WTC11 (cell line): Measurements from ENCODE around the gene ARHGAP4. TPM values are rescaled to one million over a fixed set of nuclear protein-coding genes. Genes with fewer than 3 reads are reported as not detected.

Experiments
- ATAC-seq: fragments of 200-7000 bp; cut with Tn5 transposase; 2 replicates; pipeline ENCODE4 v1.10.0; 2021; ENCODE audit warnings: mild to moderate bottlenecking, moderate library complexity
- CTCF ChIA-PET: fragments of 300-600 bp; sonication (Branson Sonifier 250); formaldehyde crosslinking; loops from one replicate; lab custom pipeline; 2021; ENCODE audit warnings: antibody characterized with exemption; lab: Charles Lee
- POLR2A ChIA-PET: fragments of 350-600 bp; sonication (Branson Sonifier 250); formaldehyde crosslinking; loops from one replicate; lab custom pipeline; 2021; ENCODE audit warnings: antibody characterized with exemption; lab: Charles Lee
- DNase-seq: peaks from one replicate; pipeline ENCODE4 v3.0.0; 2021; ENCODE audit warnings: low spot score
- H3K27ac Mint-ChIP-seq: 2 replicates; pipeline ENCODE4 v1.8.0; 2021; ENCODE audit warnings: mixed read lengths
- H3K27me3 Mint-ChIP-seq: 2 replicates; pipeline ENCODE4 v1.8.0; 2021; ENCODE audit warnings: low read depth, mild to moderate bottlenecking, moderate library complexity, mixed read lengths
- H3K36me3 Mint-ChIP-seq: 2 replicates; pipeline ENCODE4 v1.8.0; 2021; ENCODE audit warnings: mixed read lengths
- H3K4me1 Mint-ChIP-seq: 2 replicates; pipeline ENCODE4 v1.8.0; 2022; ENCODE audit warnings: mixed read lengths
- H3K4me3 Mint-ChIP-seq: 2 replicates; pipeline ENCODE4 v1.8.0; 2021; ENCODE audit warnings: mild to moderate bottlenecking, moderate library complexity, mixed read lengths
- H3K9me3 Mint-ChIP-seq: 2 replicates; pipeline ENCODE4 v1.8.0; 2021; ENCODE audit warnings: mixed read lengths
- CBFB ChIP-seq: sonication (generic); formaldehyde crosslinking; IDR thresholded peaks from 2 replicates; pipeline ENCODE4 v1.8.1; 2022; ENCODE audit warnings: mild to moderate bottlenecking, low read depth, missing genetic modification reagents
- CREM ChIP-seq: sonication (generic); formaldehyde crosslinking; IDR thresholded peaks from 2 replicates; pipeline ENCODE4 v1.8.1; 2022; ENCODE audit warnings: mild to moderate bottlenecking, missing genetic modification reagents, moderate library complexity
- FOXP1 ChIP-seq: sonication (generic); formaldehyde crosslinking; IDR thresholded peaks from 2 replicates; pipeline ENCODE4 v1.8.0; 2022; ENCODE audit warnings: missing genetic modification reagents, mild to moderate bottlenecking, moderate library complexity, borderline replicate concordance
- GTF2I ChIP-seq: fragments of 250-450 bp; sonication (Bioruptor Pico); conservative IDR thresholded peaks from 2 replicates; pipeline ENCODE4 v1.4.0; 2021; ENCODE audit warnings: mild to moderate bottlenecking
- HMGA2 ChIP-seq: fragments of 250-450 bp; sonication (Bioruptor Pico); IDR thresholded peaks from 2 replicates; pipeline ENCODE4 v1.4.0; 2021; ENCODE audit warnings: mild to moderate bottlenecking, moderate library complexity
- NR1H2 ChIP-seq: sonication (generic); formaldehyde crosslinking; IDR thresholded peaks from 2 replicates; pipeline ENCODE4 v1.9.0; 2021; ENCODE audit warnings: mild to moderate bottlenecking, moderate library complexity, missing genetic modification reagents
- SMAD3 ChIP-seq: sonication (generic); formaldehyde crosslinking; IDR thresholded peaks from 2 replicates; pipeline ENCODE4 v1.8.0; 2022; ENCODE audit warnings: missing genetic modification reagents, mild to moderate bottlenecking, borderline replicate concordance
- TCF7 ChIP-seq: sonication (generic); formaldehyde crosslinking; IDR thresholded peaks from 2 replicates; pipeline ENCODE4 v1.8.0; 2022; ENCODE audit warnings: mild to moderate bottlenecking, low read depth, missing genetic modification reagents, moderate library complexity
- TEAD1 ChIP-seq: sonication (generic); formaldehyde crosslinking; IDR thresholded peaks from 2 replicates; pipeline ENCODE4 v1.8.0; 2022; ENCODE audit warnings: mild to moderate bottlenecking, missing genetic modification reagents
- ZBTB21 ChIP-seq: sonication (generic); formaldehyde crosslinking; IDR thresholded peaks from 2 replicates; pipeline ENCODE4 v1.8.1; 2023; ENCODE audit warnings: mild to moderate bottlenecking, missing genetic modification reagents, borderline replicate concordance
- ZNF671 ChIP-seq: fragments of 250-450 bp; sonication (Bioruptor Pico); IDR thresholded peaks from 2 replicates; pipeline ENCODE4 v1.8.0; 2021; ENCODE audit warnings: mild to moderate bottlenecking
- total RNA-seq: library from RNA; stranded (reverse); gene quantifications from 3 replicates; pipeline ENCODE4 v1.2.3, GENCODE V29; 2021
- TF ChIP-seq, protein P1 (sequence below): sonication (generic); formaldehyde crosslinking; conservative IDR thresholded peaks from 2 replicates; pipeline ENCODE4 v1.8.1; 2023; ENCODE audit warnings: mild to moderate bottlenecking, low read depth, missing genetic modification reagents, moderate library complexity
- TF ChIP-seq, protein P2 (sequence below): fragments of 200-600 bp; IDR thresholded peaks from 2 replicates; pipeline ENCODE4 v1.8.0; 2022; ENCODE audit warnings: antibody characterized with exemption
- TF ChIP-seq, protein P3 (sequence below): fragments of 250-450 bp; sonication (Bioruptor Pico); IDR thresholded peaks from 2 replicates; pipeline ENCODE4 v1.9.0; 2021; ENCODE audit warnings: mild to moderate bottlenecking
- TF ChIP-seq, protein P4 (sequence below): sonication (generic); formaldehyde crosslinking; IDR thresholded peaks from 2 replicates; pipeline ENCODE4 v1.8.1; 2022; ENCODE audit warnings: mild to moderate bottlenecking, moderate library complexity, missing genetic modification reagents
- TF ChIP-seq, protein P5 (sequence below): sonication (generic); formaldehyde crosslinking; IDR thresholded peaks from 2 replicates; pipeline ENCODE4 v1.8.0; 2022; ENCODE audit warnings: mild to moderate bottlenecking, missing genetic modification reagents
- TF ChIP-seq, protein P6 (sequence below): sonication (generic); formaldehyde crosslinking; IDR thresholded peaks from 2 replicates; pipeline ENCODE4 v1.8.1; 2023; ENCODE audit warnings: mild to moderate bottlenecking, missing genetic modification reagents, borderline replicate concordance

Gene ARHGAP4
- total RNA-seq, 1 experiment from 2014 or later: 52.1 TPM

DNA sequence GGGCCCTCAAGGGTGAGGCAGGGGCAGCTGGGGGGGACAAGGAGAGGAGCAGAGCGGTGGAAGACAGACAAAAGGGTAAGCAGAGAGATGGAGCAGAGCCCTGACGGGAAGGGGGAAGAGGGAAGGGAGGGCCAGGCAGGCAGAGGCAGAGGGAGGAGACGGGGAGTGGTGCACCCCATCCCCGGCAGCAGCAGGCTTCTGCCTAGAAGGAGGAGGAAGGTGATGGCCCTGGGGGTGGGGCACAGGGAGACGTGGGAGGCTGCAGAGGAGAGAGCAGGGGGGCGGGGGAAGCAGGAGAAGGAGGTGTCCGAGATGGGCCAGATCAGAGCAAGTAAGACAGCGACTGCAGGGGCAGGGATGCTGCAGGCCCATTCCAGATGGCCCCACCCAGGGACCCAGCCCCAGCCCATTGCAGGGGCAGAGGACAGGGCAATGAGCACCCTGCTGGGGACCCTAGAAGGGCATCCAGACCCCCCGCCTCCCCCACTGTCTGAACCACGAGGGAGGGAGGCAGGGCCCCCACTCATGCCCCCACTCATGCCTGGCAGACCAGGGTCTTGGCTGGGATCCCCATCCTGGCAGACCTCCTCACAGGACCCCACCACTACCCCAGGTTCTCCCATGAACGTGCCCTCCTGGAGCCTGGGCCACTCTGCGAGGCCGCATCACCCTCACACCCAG lies 42.8 kb downstream of the ARHGAP4 start (continued):
- TF ChIP-seq ZNF671 (no peak), GTF2I (CRISPR knock-in tag) (no peak), ZBTB21 (CRISPR knock-in tag) (no peak), CBFB (CRISPR knock-in tag) (no peak)
- TF ChIP-seq, protein P1, sequence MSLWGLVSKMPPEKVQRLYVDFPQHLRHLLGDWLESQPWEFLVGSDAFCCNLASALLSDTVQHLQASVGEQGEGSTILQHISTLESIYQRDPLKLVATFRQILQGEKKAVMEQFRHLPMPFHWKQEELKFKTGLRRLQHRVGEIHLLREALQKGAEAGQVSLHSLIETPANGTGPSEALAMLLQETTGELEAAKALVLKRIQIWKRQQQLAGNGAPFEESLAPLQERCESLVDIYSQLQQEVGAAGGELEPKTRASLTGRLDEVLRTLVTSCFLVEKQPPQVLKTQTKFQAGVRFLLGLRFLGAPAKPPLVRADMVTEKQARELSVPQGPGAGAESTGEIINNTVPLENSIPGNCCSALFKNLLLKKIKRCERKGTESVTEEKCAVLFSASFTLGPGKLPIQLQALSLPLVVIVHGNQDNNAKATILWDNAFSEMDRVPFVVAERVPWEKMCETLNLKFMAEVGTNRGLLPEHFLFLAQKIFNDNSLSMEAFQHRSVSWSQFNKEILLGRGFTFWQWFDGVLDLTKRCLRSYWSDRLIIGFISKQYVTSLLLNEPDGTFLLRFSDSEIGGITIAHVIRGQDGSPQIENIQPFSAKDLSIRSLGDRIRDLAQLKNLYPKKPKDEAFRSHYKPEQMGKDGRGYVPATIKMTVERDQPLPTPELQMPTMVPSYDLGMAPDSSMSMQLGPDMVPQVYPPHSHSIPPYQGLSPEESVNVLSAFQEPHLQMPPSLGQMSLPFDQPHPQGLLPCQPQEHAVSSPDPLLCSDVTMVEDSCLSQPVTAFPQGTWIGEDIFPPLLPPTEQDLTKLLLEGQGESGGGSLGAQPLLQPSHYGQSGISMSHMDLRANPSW (CRISPR knock-in tag): no peak
- TF ChIP-seq, protein P2, sequence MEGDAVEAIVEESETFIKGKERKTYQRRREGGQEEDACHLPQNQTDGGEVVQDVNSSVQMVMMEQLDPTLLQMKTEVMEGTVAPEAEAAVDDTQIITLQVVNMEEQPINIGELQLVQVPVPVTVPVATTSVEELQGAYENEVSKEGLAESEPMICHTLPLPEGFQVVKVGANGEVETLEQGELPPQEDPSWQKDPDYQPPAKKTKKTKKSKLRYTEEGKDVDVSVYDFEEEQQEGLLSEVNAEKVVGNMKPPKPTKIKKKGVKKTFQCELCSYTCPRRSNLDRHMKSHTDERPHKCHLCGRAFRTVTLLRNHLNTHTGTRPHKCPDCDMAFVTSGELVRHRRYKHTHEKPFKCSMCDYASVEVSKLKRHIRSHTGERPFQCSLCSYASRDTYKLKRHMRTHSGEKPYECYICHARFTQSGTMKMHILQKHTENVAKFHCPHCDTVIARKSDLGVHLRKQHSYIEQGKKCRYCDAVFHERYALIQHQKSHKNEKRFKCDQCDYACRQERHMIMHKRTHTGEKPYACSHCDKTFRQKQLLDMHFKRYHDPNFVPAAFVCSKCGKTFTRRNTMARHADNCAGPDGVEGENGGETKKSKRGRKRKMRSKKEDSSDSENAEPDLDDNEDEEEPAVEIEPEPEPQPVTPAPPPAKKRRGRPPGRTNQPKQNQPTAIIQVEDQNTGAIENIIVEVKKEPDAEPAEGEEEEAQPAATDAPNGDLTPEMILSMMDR: no peak
- TF ChIP-seq, all 79 proteins: peak for 0

DNA sequence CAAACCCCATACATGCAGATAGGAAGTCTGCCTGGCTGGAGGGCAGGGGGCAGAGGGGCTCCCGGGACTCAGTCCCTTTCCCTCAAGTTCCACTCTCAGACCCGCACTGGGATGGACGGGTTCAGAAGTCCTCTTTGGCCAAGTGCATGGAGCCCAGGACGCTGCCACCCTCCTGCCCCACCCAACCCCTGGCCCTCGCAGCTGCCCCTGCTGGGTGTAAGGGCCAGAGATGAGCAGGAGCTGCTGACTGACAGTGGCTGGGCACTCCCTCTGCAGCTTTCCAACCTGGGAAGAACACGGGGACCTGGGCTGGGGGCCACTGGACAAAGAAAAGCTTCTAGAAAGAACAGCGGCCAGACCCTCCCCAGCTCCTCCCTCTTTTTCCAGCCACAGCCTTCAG lies 43.5 kb downstream of the ARHGAP4 start:
- peaks cover 53% of the 10 kb centered on the region for H3K4me1 Mint-ChIP-seq
- ChIA-PET POLR2A (interaction anchor here (1.9 kb wide), 1 partner anchor 45 kb away, joined by 6 read pairs; no protein-coding TSS in a partner anchor), CTCF (interaction anchor here (0.7 to 0.8 kb wide), 2 partner anchors 47 to 77 kb away, joined by 3 read pairs; no protein-coding TSS in a partner anchor)
- peak overlapping the region; percentile 26; the same call in 1 of the 2 replicates for H3K4me3 Mint-ChIP-seq
- peaks cover under 1% of the 10 kb centered on the region for H3K27me3 Mint-ChIP-seq
- ATAC-seq (no peak), DNase-seq (no peak)
- H3K27ac Mint-ChIP-seq: no peak overlapping the region
- no peaks in the 10 kb centered on the region for H3K9me3 Mint-ChIP-seq
- H3K36me3 Mint-ChIP-seq: no peaks in the 10 kb centered on the region
- TF ChIP-seq HMGA2 (CRISPR knock-in tag) (no peak), NR1H2 (CRISPR knock-in tag) (no peak)

DNA sequence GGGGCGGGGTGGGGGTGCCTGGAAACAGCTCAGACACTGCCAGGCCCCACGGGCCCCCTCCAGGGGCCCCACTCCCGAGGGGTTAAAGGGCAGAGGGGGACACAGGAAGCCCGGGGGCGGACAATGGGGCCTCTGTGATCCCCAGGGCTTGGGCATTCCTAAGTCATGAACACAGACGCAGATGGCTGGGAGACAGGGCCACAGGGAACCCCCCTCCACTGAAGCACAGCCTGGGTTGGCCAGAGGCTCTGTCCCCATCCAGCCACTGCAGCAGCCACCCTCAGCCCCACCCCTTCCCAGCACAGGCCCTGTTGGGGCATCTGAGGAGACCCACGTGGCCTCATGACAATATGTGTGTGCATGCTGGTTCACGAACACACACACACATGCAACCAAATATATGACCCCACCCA lies 44.0 kb downstream of the ARHGAP4 start:
- POLR2A ChIA-PET: interaction anchor here (1.9 kb wide), 1 partner anchor 46 kb away, joined by 6 read pairs; no protein-coding TSS in a partner anchor
- TF ChIP-seq, protein P3, sequence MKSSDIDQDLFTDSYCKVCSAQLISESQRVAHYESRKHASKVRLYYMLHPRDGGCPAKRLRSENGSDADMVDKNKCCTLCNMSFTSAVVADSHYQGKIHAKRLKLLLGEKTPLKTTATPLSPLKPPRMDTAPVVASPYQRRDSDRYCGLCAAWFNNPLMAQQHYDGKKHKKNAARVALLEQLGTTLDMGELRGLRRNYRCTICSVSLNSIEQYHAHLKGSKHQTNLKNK (CRISPR knock-in tag): no peak
- TF ChIP-seq SMAD3 (CRISPR knock-in tag): no peak
- TF ChIP-seq, protein P4, sequence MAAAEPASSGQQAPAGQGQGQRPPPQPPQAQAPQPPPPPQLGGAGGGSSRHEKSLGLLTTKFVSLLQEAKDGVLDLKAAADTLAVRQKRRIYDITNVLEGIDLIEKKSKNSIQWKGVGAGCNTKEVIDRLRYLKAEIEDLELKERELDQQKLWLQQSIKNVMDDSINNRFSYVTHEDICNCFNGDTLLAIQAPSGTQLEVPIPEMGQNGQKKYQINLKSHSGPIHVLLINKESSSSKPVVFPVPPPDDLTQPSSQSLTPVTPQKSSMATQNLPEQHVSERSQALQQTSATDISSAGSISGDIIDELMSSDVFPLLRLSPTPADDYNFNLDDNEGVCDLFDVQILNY (CRISPR knock-in tag): no peak
- TF ChIP-seq, protein P5, sequence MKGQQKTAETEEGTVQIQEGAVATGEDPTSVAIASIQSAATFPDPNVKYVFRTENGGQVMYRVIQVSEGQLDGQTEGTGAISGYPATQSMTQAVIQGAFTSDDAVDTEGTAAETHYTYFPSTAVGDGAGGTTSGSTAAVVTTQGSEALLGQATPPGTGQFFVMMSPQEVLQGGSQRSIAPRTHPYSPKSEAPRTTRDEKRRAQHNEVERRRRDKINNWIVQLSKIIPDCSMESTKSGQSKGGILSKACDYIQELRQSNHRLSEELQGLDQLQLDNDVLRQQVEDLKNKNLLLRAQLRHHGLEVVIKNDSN (CRISPR knock-in tag): no peak
- TF ChIP-seq TCF7 (CRISPR knock-in tag): no peak
- TF ChIP-seq FOXP1 (CRISPR knock-in tag): no peak
- TF ChIP-seq CREM (CRISPR knock-in tag): no peak
- no peak for TF ChIP-seq TEAD1 (CRISPR knock-in tag)
- TF ChIP-seq, protein P6, sequence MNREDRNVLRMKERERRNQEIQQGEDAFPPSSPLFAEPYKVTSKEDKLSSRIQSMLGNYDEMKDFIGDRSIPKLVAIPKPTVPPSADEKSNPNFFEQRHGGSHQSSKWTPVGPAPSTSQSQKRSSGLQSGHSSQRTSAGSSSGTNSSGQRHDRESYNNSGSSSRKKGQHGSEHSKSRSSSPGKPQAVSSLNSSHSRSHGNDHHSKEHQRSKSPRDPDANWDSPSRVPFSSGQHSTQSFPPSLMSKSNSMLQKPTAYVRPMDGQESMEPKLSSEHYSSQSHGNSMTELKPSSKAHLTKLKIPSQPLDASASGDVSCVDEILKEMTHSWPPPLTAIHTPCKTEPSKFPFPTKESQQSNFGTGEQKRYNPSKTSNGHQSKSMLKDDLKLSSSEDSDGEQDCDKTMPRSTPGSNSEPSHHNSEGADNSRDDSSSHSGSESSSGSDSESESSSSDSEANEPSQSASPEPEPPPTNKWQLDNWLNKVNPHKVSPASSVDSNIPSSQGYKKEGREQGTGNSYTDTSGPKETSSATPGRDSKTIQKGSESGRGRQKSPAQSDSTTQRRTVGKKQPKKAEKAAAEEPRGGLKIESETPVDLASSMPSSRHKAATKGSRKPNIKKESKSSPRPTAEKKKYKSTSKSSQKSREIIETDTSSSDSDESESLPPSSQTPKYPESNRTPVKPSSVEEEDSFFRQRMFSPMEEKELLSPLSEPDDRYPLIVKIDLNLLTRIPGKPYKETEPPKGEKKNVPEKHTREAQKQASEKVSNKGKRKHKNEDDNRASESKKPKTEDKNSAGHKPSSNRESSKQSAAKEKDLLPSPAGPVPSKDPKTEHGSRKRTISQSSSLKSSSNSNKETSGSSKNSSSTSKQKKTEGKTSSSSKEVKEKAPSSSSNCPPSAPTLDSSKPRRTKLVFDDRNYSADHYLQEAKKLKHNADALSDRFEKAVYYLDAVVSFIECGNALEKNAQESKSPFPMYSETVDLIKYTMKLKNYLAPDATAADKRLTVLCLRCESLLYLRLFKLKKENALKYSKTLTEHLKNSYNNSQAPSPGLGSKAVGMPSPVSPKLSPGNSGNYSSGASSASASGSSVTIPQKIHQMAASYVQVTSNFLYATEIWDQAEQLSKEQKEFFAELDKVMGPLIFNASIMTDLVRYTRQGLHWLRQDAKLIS (CRISPR knock-in tag): no peak
- TF ChIP-seq, protein P1 (CRISPR knock-in tag): no peak
- Mint-ChIP-seq H3K4me3 (peak overlapping the region; percentile 26; the same call in 1 of the 2 replicates), H3K27me3 (no peaks in the 10 kb centered on the region; the same call in 1 of the 2 replicates), H3K9me3 (no peaks in the 10 kb centered on the region), H3K4me1 (peaks cover 55% of the 10 kb centered on the region), H3K27ac (peak overlapping the region; percentile 89), H3K36me3 (no peaks in the 10 kb centered on the region)
- ATAC-seq (no peak; the same call in 1 of the 2 replicates), DNase-seq (no peak)
- CTCF ChIA-PET: interaction anchor here (0.7 to 0.8 kb wide), 2 partner anchors 46 to 76 kb away, joined by 3 read pairs; no protein-coding TSS in a partner anchor
